K562 (cell line): ENCODE measurements around the gene HIVEP2.

Source experiments
- CXXC5 ChIP-seq: fragments of 250-450 bp; sonication (Bioruptor Pico); IDR thresholded peaks from 2 replicates; pipeline ENCODE4 v1.8.0; 2022; ENCODE audit warnings: inconsistent platforms, mild to moderate bottlenecking, moderate library complexity
- HNRNPUL1 ChIP-seq: fragments of 200-400 bp; formaldehyde crosslinking; IDR thresholded peaks from 2 replicates; pipeline ENCODE4 v1.6.1; 2017; ENCODE audit warnings: low read length
- MEF2D ChIP-seq: conservative IDR thresholded peaks from 2 replicates; pipeline ENCODE4 v1.6.1; 2016; ENCODE audit warnings: low read depth, missing genetic modification characterization, missing compliant biosample characterization
- MXI1 ChIP-seq: IDR thresholded peaks from 2 replicates; pipeline ENCODE4 v1.6.1; 2011; ENCODE audit warnings: low read depth, mild to moderate bottlenecking, improper control_type of control experiment, low read length
- MYC ChIP-seq, 2 experiments: fragments of 250-450 bp in 1 of 2; sonication (Bioruptor Pico) in 1 of 2; IDR thresholded peaks; 2 replicates each; pipeline versions ENCODE4 v1.5.1 to v1.6.1; 2012 to 2021; ENCODE audit warnings: low read depth in 2 of 2, borderline replicate concordance in 1 of 2, improper control_type of control experiment in 1 of 2, low read length in 1 of 2, mild to moderate bottlenecking in 1 of 2, moderate library complexity in 1 of 2
- SFPQ ChIP-seq: fragments of 200-400 bp; formaldehyde crosslinking; IDR thresholded peaks from 2 replicates; pipeline ENCODE4 v1.6.1; 2017; ENCODE audit warnings: mild to moderate bottlenecking, low read depth, low read length, moderate library complexity
- TRIM24 ChIP-seq, 2 experiments: fragments of 450-650 bp; IDR thresholded peaks; 2 replicates each; pipeline ENCODE4 v1.6.1; 2016
- ZBTB11 ChIP-seq, 3 experiments: fragments of 200-800 bp in 1 of 3; fragments of 250-450 bp in 1 of 3; fragments of 450-650 bp in 1 of 3; sonication (Bioruptor Pico) in 1 of 3; sonication (Bioruptor generic) in 1 of 3; formaldehyde crosslinking in 1 of 3; IDR thresholded peaks; 2 replicates each; pipeline versions ENCODE4 v1.6.1 to v1.8.0; 2016 to 2022; ENCODE audit warnings: mild to moderate bottlenecking in 2 of 3, missing genetic modification characterization in 2 of 3, missing compliant biosample characterization in 1 of 3, moderate library complexity in 1 of 3
- ZKSCAN1 ChIP-seq: fragments of 150-350 bp; IDR thresholded peaks from 2 replicates; pipeline ENCODE4 v1.6.1; 2016; ENCODE audit warnings: low read depth, low read length
- ZSCAN29 ChIP-seq: fragments of 450-650 bp; IDR thresholded peaks from 2 replicates; pipeline ENCODE4 v1.6.1; 2017
- TF ChIP-seq, protein P1 (sequence below), 3 experiments: IDR thresholded peaks in 2 of 3; conservative IDR thresholded peaks in 1 of 3; 2 replicates each; pipeline ENCODE4 v1.5.1; 2011 to 2012; ENCODE audit warnings: low read length in 3 of 3, mild to moderate bottlenecking in 3 of 3, control low read depth in 2 of 3, improper control_type of control experiment in 1 of 3, inconsistent platforms in 1 of 3, low read depth in 1 of 3, mixed read lengths in 1 of 3, moderate library complexity in 1 of 3; ENCODE audit not compliant: insufficient read depth in 2 of 3

DNA sequence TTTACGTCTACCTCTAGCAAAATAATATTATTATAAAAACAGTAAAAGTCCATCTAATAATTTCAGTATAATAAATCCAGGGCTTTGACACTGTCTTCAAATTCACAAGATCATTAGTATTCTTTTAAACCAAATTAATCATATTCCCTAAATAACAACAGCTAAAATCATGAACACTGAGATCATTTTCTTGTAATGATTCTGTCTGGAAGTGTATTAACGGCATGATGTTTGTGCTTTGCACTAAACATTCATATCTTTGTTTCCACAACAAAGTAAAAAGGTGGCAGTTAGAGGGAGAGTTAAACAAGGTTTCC is 18.8 kb downstream of the HIVEP2 start:
- TF ChIP-seq, protein P1, sequence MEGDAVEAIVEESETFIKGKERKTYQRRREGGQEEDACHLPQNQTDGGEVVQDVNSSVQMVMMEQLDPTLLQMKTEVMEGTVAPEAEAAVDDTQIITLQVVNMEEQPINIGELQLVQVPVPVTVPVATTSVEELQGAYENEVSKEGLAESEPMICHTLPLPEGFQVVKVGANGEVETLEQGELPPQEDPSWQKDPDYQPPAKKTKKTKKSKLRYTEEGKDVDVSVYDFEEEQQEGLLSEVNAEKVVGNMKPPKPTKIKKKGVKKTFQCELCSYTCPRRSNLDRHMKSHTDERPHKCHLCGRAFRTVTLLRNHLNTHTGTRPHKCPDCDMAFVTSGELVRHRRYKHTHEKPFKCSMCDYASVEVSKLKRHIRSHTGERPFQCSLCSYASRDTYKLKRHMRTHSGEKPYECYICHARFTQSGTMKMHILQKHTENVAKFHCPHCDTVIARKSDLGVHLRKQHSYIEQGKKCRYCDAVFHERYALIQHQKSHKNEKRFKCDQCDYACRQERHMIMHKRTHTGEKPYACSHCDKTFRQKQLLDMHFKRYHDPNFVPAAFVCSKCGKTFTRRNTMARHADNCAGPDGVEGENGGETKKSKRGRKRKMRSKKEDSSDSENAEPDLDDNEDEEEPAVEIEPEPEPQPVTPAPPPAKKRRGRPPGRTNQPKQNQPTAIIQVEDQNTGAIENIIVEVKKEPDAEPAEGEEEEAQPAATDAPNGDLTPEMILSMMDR (IDR thresholded peaks at IDR 0.05 in 2 of 3, conservative IDR thresholded peaks at IDR 0.05 in 1 of 3; ENCODE audit: insufficient read depth in 2 of 3, low read depth in 1 of 3, low read length in 3 of 3), result no peak
- TF ChIP-seq TRIM24 (IDR thresholded peaks at IDR 0.05) (no peak), SFPQ (no peak), ZKSCAN1 (no peak), CXXC5 (no peak), MEF2D (tag) (no peak), MYC (IDR thresholded peaks at IDR 0.05; ENCODE audit: low read depth, low read length) (no peak), MYC (CRISPR knock-in tag; IDR thresholded peaks at IDR 0.05; ENCODE audit: borderline replicate concordance, low read depth) (no peak), ZBTB11 (CRISPR knock-in tag; IDR thresholded peaks at IDR 0.05) (no peak), MXI1 (no peak), ZSCAN29 (no peak), HNRNPUL1 (no peak)
